Activated T-cell treated with anti-CD3 and anti-CD28 coated beads, Interleukin-2, amount 50 U/mL, for 24 hours (primary cell): ENCODE measurements around the gene RIMBP2.

ENCODE experiments used
- DNase-seq: peaks from one replicate; pipeline ENCODE4 v3.0.0-alpha.2; 2020
- H3K27ac Mint-ChIP-seq: 2 replicates; pipeline ENCODE4 v1.8.0; 2020; ENCODE audit warnings: mild to moderate bottlenecking, mixed read lengths
- H3K27me3 Mint-ChIP-seq: 2 replicates; pipeline ENCODE4 v1.8.0; 2020; ENCODE audit warnings: mixed read lengths
- H3K36me3 Mint-ChIP-seq: 2 replicates; pipeline ENCODE4 v1.8.0; 2020; ENCODE audit warnings: low read depth, mixed read lengths
- H3K4me1 Mint-ChIP-seq: 2 replicates; pipeline ENCODE4 v1.8.0; 2020; ENCODE audit warnings: low read depth, mixed read lengths
- H3K4me3 Mint-ChIP-seq: 2 replicates; pipeline ENCODE4 v1.8.0; 2020; ENCODE audit warnings: mild to moderate bottlenecking, moderate library complexity, mixed read lengths
- H3K9me3 Mint-ChIP-seq: 2 replicates; pipeline ENCODE4 v1.8.0; 2020; ENCODE audit warnings: mixed read lengths

RIMBP2 gene

DNA sequence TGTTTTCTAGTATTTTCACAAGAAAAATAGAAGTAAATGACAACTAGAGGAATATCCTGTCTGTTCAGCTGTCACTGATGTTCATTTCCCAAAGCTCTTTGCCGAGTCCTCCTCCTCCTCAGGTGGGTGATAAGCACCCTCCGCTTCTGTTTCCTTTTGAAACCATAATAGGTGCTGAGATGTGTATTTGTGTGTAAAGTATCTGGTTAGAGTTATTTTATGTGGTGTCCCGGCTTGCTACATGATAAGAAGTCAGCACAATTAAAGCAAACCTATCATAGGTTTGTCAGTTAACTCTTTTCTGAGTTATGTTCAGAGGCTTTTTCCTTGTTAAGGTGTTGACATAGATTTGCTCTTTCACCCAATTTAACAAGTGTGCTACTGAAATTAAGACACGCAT, 296.0 kb downstream of the RIMBP2 start:
- Mint-ChIP-seq H3K9me3 (no peaks in the 10 kb centered on the region), H3K27ac (no peak overlapping the region), H3K4me3 (no peak overlapping the region), H3K4me1 (no peaks in the 10 kb centered on the region), H3K36me3 (no peaks in the 10 kb centered on the region), H3K27me3 (no peaks in the 10 kb centered on the region)
- no peak for DNase-seq

- Mint-ChIP-seq H3K27me3 (peaks cover 2% of the 10 kb centered on the region), H3K36me3 (no peaks in the 10 kb centered on the region), H3K4me1 (no peaks in the 10 kb centered on the region), H3K27ac (no peak overlapping the region), H3K9me3 (no peaks in the 10 kb centered on the region), H3K4me3 (no peak overlapping the region)
- no peak for DNase-seq
These were observed 297.0 kb downstream of the RIMBP2 start for GRCh38 chr12:130419116-130419515.

GRCh38 chr12:130418251-130418650, 297.8 kb downstream of the RIMBP2 start:
- Mint-ChIP-seq H3K9me3 (no peaks in the 10 kb centered on the region), H3K27me3 (peaks cover 4% of the 10 kb centered on the region), H3K4me3 (no peak overlapping the region), H3K36me3 (no peaks in the 10 kb centered on the region), H3K27ac (no peak overlapping the region), H3K4me1 (no peaks in the 10 kb centered on the region)
- no peak for DNase-seq

- peaks cover 12% of the 10 kb centered on the region for H3K27me3 Mint-ChIP-seq
- no peaks in the 10 kb centered on the region for H3K9me3 Mint-ChIP-seq
- H3K36me3 Mint-ChIP-seq = no peaks in the 10 kb centered on the region
These were observed 301.7 kb downstream of the RIMBP2 start for GRCh38 chr12:130414381-130414780.

GRCh38 chr12:130413909-130414308, 302.2 kb downstream of the RIMBP2 start:
- Mint-ChIP-seq H3K4me1 (no peaks in the 10 kb centered on the region), H3K27me3 (peaks cover 12% of the 10 kb centered on the region), H3K27ac (no peak overlapping the region), H3K4me3 (no peak overlapping the region), H3K9me3 (no peaks in the 10 kb centered on the region), H3K36me3 (no peaks in the 10 kb centered on the region)
- DNase-seq = no peak

More at GRCh38 chr12:130414381-130414780, 301.7 kb downstream of the RIMBP2 start:
- Mint-ChIP-seq H3K4me1 (no peaks in the 10 kb centered on the region), H3K4me3 (no peak overlapping the region), H3K27ac (no peak overlapping the region)
- no peak for DNase-seq

- peaks cover 12% of the 10 kb centered on the region for H3K27me3 Mint-ChIP-seq
- H3K27ac Mint-ChIP-seq = no peak overlapping the region
- no peak overlapping the region for H3K4me3 Mint-ChIP-seq
- no peaks in the 10 kb centered on the region for H3K4me1 Mint-ChIP-seq
- DNase-seq = no peak
- H3K36me3 Mint-ChIP-seq = no peaks in the 10 kb centered on the region
- H3K9me3 Mint-ChIP-seq = no peaks in the 10 kb centered on the region
These were observed 303.7 kb downstream of the RIMBP2 start for GRCh38 chr12:130412384-130412783.

DNA sequence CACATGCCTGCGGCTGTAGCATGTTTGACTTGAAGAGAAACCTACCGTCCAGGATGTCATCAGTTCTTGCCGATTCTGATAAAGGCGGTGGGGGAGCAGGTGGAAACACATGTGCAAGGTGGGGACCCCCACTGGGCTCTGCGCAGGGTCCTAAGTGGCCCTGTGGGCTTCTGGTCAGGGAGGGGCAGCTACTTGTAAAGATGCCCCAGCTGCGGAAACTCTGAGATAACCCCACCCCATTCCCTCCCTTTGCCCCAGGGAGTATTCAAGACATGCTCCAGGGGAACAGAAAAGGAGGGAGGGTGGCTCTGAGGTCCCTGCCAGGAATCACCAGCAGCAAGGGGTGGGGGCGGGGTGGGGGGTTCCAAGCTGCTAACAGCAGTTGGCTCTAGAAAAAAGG, 310.8 kb downstream of the RIMBP2 start:
- H3K36me3 Mint-ChIP-seq = no peaks in the 10 kb centered on the region
- no peaks in the 10 kb centered on the region for H3K4me1 Mint-ChIP-seq
- H3K27me3 Mint-ChIP-seq = no peaks in the 10 kb centered on the region
- H3K4me3 Mint-ChIP-seq = no peak overlapping the region
- H3K27ac Mint-ChIP-seq = no peak overlapping the region
- no peaks in the 10 kb centered on the region for H3K9me3 Mint-ChIP-seq
- no peak for DNase-seq

- no peak overlapping the region for H3K4me3 Mint-ChIP-seq
- H3K4me1 Mint-ChIP-seq = no peaks in the 10 kb centered on the region
- peaks cover 3% of the 10 kb centered on the region for H3K27me3 Mint-ChIP-seq
- H3K27ac Mint-ChIP-seq = no peak overlapping the region
- DNase-seq = no peak
- no peaks in the 10 kb centered on the region for H3K36me3 Mint-ChIP-seq
- no peaks in the 10 kb centered on the region for H3K9me3 Mint-ChIP-seq
These were observed 314.4 kb downstream of the RIMBP2 start for GRCh38 chr12:130401703-130402102.

- Mint-ChIP-seq H3K4me1 (no peaks in the 10 kb centered on the region), H3K4me3 (no peak overlapping the region), H3K27me3 (peaks cover 9% of the 10 kb centered on the region), H3K27ac (no peak overlapping the region), H3K36me3 (no peaks in the 10 kb centered on the region), H3K9me3 (no peaks in the 10 kb centered on the region)
- DNase-seq = no peak
These were observed 317.8 kb downstream of the RIMBP2 start for GRCh38 chr12:130398100-130398848.

GRCh38 chr12:130396667-130397066, 319.4 kb downstream of the RIMBP2 start:
- Mint-ChIP-seq H3K27ac (no peak overlapping the region), H3K9me3 (no peaks in the 10 kb centered on the region), H3K4me1 (no peaks in the 10 kb centered on the region), H3K27me3 (peaks cover 9% of the 10 kb centered on the region), H3K4me3 (no peak overlapping the region), H3K36me3 (no peaks in the 10 kb centered on the region)
- DNase-seq = no peak

GRCh38 chr12:130394906-130395305, 321.2 kb downstream of the RIMBP2 start:
- Mint-ChIP-seq H3K27me3 (peaks cover 9% of the 10 kb centered on the region), H3K27ac (no peak overlapping the region), H3K4me1 (no peaks in the 10 kb centered on the region), H3K9me3 (peaks cover 2% of the 10 kb centered on the region), H3K36me3 (no peaks in the 10 kb centered on the region), H3K4me3 (no peak overlapping the region)
- no peak for DNase-seq

- peaks cover under 1% of the 10 kb centered on the region for H3K27me3 Mint-ChIP-seq
- H3K36me3 Mint-ChIP-seq = no peaks in the 10 kb centered on the region
- H3K27ac Mint-ChIP-seq = no peak overlapping the region
- no peak for DNase-seq
- no peak overlapping the region for H3K4me3 Mint-ChIP-seq
- peaks cover 8% of the 10 kb centered on the region for H3K9me3 Mint-ChIP-seq
- no peaks in the 10 kb centered on the region for H3K4me1 Mint-ChIP-seq
These were observed 324.9 kb downstream of the RIMBP2 start for GRCh38 chr12:130391186-130391585.

DNA sequence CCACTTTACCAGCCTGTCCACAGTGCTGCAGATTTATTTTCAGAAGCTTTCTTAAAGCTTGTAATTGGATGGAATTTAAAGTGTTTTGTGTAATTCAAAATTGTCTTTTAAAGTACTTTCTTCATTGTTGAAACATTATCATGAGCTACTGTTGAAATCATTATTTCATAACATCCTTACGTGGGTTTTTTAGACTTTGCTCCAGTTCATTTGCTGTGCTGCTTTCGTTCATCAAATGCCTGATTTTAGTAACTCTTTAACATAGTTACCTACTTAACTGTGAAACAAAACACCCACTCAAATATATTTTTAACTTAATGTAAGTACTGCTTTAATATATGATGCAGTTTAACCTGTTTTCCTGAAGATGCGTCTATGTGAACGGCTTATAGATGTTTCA, 330.9 kb downstream of the RIMBP2 start:
- Mint-ChIP-seq H3K27ac (no peak overlapping the region), H3K9me3 (peaks cover 14% of the 10 kb centered on the region), H3K27me3 (peaks cover 14% of the 10 kb centered on the region), H3K4me3 (no peak overlapping the region), H3K36me3 (no peaks in the 10 kb centered on the region), H3K4me1 (no peaks in the 10 kb centered on the region)
- no peak for DNase-seq

DNA sequence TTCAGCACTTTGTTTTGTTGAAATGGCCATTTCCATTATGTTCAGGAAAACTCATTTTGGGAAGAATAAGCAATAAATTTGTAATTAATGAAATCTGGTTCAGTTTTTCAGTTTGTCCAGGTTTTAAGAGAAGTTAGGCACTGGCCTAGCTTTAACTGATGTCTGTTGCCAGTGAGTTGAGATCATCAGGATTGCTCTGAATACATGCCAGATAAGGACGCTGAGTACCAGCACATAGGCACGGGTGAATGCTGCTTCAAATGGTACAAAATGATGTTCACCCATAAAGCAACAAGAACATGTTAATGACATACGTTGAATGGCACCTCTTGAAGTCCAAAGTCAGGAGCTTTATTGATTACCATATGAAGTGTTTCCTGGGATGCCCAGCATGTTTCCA, 331.9 kb downstream of the RIMBP2 start:
- Mint-ChIP-seq H3K4me1 (no peaks in the 10 kb centered on the region), H3K9me3 (peaks cover 13% of the 10 kb centered on the region)

GRCh38 chr12:130382818-130383217, 333.3 kb downstream of the RIMBP2 start:
- no peak for DNase-seq
- Mint-ChIP-seq H3K27ac (no peak overlapping the region), H3K4me3 (no peak overlapping the region), H3K4me1 (no peaks in the 10 kb centered on the region), H3K36me3 (no peaks in the 10 kb centered on the region), H3K9me3 (peaks cover 8% of the 10 kb centered on the region), H3K27me3 (peaks cover 14% of the 10 kb centered on the region)

More for the DNA sequence above, 331.9 kb downstream of the RIMBP2 start:
- Mint-ChIP-seq H3K4me3 (no peak overlapping the region), H3K27ac (no peak overlapping the region), H3K36me3 (no peaks in the 10 kb centered on the region), H3K27me3 (peaks cover 14% of the 10 kb centered on the region)
- no peak for DNase-seq
